GM12878 (cell line): ENCODE data around the gene ARHGAP6. TPM values are rescaled to one million over a fixed set of nuclear protein-coding genes. Genes with fewer than 3 reads are reported as not detected.

Experiments
- ATAC-seq: fragments of 200-7000 bp; cut with Tn5 transposase; 3 replicates; pipeline ENCODE4 v1.9.1; 2020; ENCODE audit warnings: mild to moderate bottlenecking, moderate library complexity
- BruUV-seq: library from RNA; stranded (reverse); fragments of 400-500 nt; replicated peaks from 2 replicates; lab custom pipeline; 2021; lab: Mats Ljungman, UMichigan
- CTCF ChIA-PET: fragments of 300-600 bp; sonication (Branson Sonifier 250); formaldehyde crosslinking; extraction: SDS; loops from one replicate; lab custom pipeline; 2021; ENCODE audit warnings: inconsistent platforms; lab: Yijun Ruan, JAX
- POLR2A ChIA-PET: fragments of 350-600 bp; formaldehyde crosslinking; extraction: SDS; loops from one replicate; lab custom pipeline; 2021; ENCODE audit warnings: inconsistent platforms; lab: Charles Lee
- RAD21 ChIA-PET: fragments of 300-600 bp; sonication (Branson Sonifier 250); formaldehyde crosslinking; loops from one replicate; lab custom pipeline; 2023; ENCODE audit warnings: antibody characterized with exemption; ENCODE audit not compliant: unreplicated experiment; lab: Charles Lee
- SMC1A ChIA-PET: fragments of 300-600 bp; sonication (Branson Sonifier 250); formaldehyde crosslinking; loops from one replicate; lab custom pipeline; 2023; ENCODE audit not compliant: unreplicated experiment, uncharacterized antibody; lab: Charles Lee
- DNase-seq: peaks from one replicate; pipeline ENCODE4 v3.0.0-alpha.2; 2011; ENCODE audit warnings: low read depth, low spot score
- FAIRE-seq: peaks from 3 replicates; lab custom pipeline; 2011; peaks lifted over from hg19 to GRCh38; lab: Jason Lieb, UNC
- H2AFZ ChIP-seq: 2 replicates; pipeline ENCODE4 v1.6.0; 2011; ENCODE audit warnings: low read depth, low read length, control low read depth; ENCODE audit not compliant: control insufficient read depth
- H3K27ac ChIP-seq: 2 replicates; pipeline ENCODE4 v1.5.1; 2011; ENCODE audit warnings: control low read depth; ENCODE audit not compliant: control insufficient read depth, insufficient read depth
- H3K27me3 ChIP-seq, 2 experiments: replicated peaks in 1 of 2; 2 replicates each; pipeline versions ENCODE4 v1.6.0 to v1.6.1; 2011; ENCODE audit warnings: low read length in 1 of 2; ENCODE audit not compliant: control insufficient read depth in 2 of 2, insufficient read depth in 2 of 2
- H3K36me3 ChIP-seq, 2 experiments: 2 replicates each; pipeline ENCODE4 v1.5.1; 2011; ENCODE audit warnings: low read length in 1 of 2; ENCODE audit not compliant: control insufficient read depth in 2 of 2, insufficient read depth in 2 of 2
- H3K4me1 ChIP-seq: 2 replicates; pipeline ENCODE4 v1.6.1; 2011; ENCODE audit warnings: mild to moderate bottlenecking, low read length, moderate library complexity, mixed read lengths; ENCODE audit not compliant: control insufficient read depth, insufficient read depth
- H3K4me2 ChIP-seq: 2 replicates; pipeline ENCODE4 v1.6.0; 2011; ENCODE audit warnings: control low read depth; ENCODE audit not compliant: control insufficient read depth, insufficient read depth
- H3K4me3 ChIP-seq: fragments of 200-600 bp; sonication (generic); 2 replicates; pipeline ENCODE4 v1.5.1; 2016
- H3K79me2 ChIP-seq: 2 replicates; pipeline ENCODE4 v1.6.0; 2011; ENCODE audit warnings: low read length; ENCODE audit not compliant: control insufficient read depth, insufficient read depth
- H3K9ac ChIP-seq: 2 replicates; pipeline ENCODE4 v1.8.0; 2011; ENCODE audit warnings: low read length, control low read depth, mixed read lengths; ENCODE audit not compliant: control insufficient read depth, insufficient read depth
- H3K9me3 ChIP-seq: replicated peaks from 3 replicates; pipeline ENCODE4 v1.5.1; 2011; ENCODE audit warnings: mild to moderate bottlenecking, low read length; ENCODE audit not compliant: control insufficient read depth, insufficient read depth
- H4K20me1 ChIP-seq: 2 replicates; pipeline ENCODE4 v1.6.0; 2011; ENCODE audit not compliant: control insufficient read depth, insufficient read depth
- CBX5 ChIP-seq: sonication (generic); IDR thresholded peaks from 2 replicates; pipeline ENCODE4 v1.6.1; 2016; ENCODE audit warnings: low read depth, moderate library complexity, mild to moderate bottlenecking, inconsistent platforms
- CREM ChIP-seq: IDR thresholded peaks from 2 replicates; pipeline ENCODE4 v1.6.1; 2014; ENCODE audit warnings: antibody characterized with exemption, low read depth
- GABPA ChIP-seq: IDR thresholded peaks from 2 replicates; pipeline ENCODE4 v1.6.1; 2014; ENCODE audit warnings: antibody characterized with exemption, low read depth, mild to moderate bottlenecking, inconsistent platforms
- HDAC2 ChIP-seq: fragments of 200-600 bp; sonication (generic); IDR thresholded peaks from 2 replicates; pipeline ENCODE4 v1.6.1; 2017
- HSF1 ChIP-seq: fragments of 150-350 bp; IDR thresholded peaks from 2 replicates; pipeline ENCODE4 v1.6.1; 2014; ENCODE audit warnings: mild to moderate bottlenecking, low read depth, low read length
- MTA2 ChIP-seq: fragments of 450-650 bp; IDR thresholded peaks from 2 replicates; pipeline ENCODE4 v1.6.1; 2016; ENCODE audit warnings: low read depth, mild to moderate bottlenecking, moderate library complexity
- NR2C2 ChIP-seq: IDR thresholded peaks from 2 replicates; pipeline ENCODE4 v1.6.1; 2011; ENCODE audit warnings: borderline replicate concordance, low read depth; ENCODE audit not compliant: control insufficient read depth, insufficient read length
- TAF1 ChIP-seq: IDR thresholded peaks from 2 replicates; pipeline ENCODE4 v1.6.1; 2011; ENCODE audit warnings: mild to moderate bottlenecking, low read depth, low read length, borderline replicate concordance
- WRNIP1 ChIP-seq: IDR thresholded peaks from 2 replicates; pipeline ENCODE4 v1.6.1; 2011; ENCODE audit warnings: low read depth, low read length, improper control_type of control experiment, borderline replicate concordance
- WGBS: methylation state at CpG from one replicate; pipeline ENCODE4 v1.1.6; 2016; ENCODE audit warnings: low lambda C conversion rate; ENCODE audit not compliant: insufficient replicate concordance, insufficient coverage; ENCODE audit errors: missing lambda C conversion rate; 5-methylcytosine and 5-hydroxymethylcytosine counted together
- in situ Hi-C: fragments of 300-500 bp; cut with MboI; formaldehyde crosslinking; loops from 9 replicates; pipeline ENCODE4 v1.14.3; 2018; ENCODE audit warnings: mixed read lengths
- intact Hi-C: fragments of 100-400 bp; cut with micrococcal nuclease; formaldehyde crosslinking; loops from one replicate; pipeline ENCODE4 v1.14.2; 2022; ENCODE audit not compliant: unreplicated experiment
- polyA plus RNA-seq, 11 experiments: library from polyadenylated mRNA; depleted of rRNA in 4 of 11; unstranded in 6 of 11; stranded (reverse) in 5 of 11; fragments of >200 nt; fragmentation: Nextera tagmentation in 4 of 11; fragmentation: Illumina TruSeq in 1 of 11; extraction: Ambion mirVana in 4 of 11; extraction: Trizol in 1 of 11; gene quantifications; 1 replicate in 1 of 11; 2 replicates in 10 of 11; pipeline versions ENCODE4 v1.2.1 to v1.2.3, GENCODE V29; 2011 to 2016; ENCODE audit warnings: inconsistent platforms in 2 of 11, missing spikeins in 2 of 11, low read depth in 1 of 11
- total RNA-seq, 4 experiments: library from RNA; depleted of rRNA in 3 of 4; stranded (reverse); fragments of >200 nt in 3 of 4; fragmentation: Illumina TruSeq in 1 of 4; extraction: Trizol in 1 of 4; gene quantifications; 2 replicates each; pipeline versions ENCODE4 v1.2.1 to v1.2.3, GENCODE V29; 2013 to 2021
- TF ChIP-seq, protein P1 (sequence below), 3 experiments: IDR thresholded peaks in 2 of 3; conservative IDR thresholded peaks in 1 of 3; 2 replicates each; pipeline ENCODE4 v1.5.1; 2011; ENCODE audit warnings: low read depth in 3 of 3, low read length in 3 of 3, mild to moderate bottlenecking in 3 of 3, control low read depth in 2 of 3, moderate library complexity in 2 of 3, inconsistent platforms in 1 of 3, mixed read lengths in 1 of 3; ENCODE audit not compliant: control insufficient read depth in 2 of 3, insufficient read depth in 1 of 3; ENCODE audit errors: extremely low read depth in 1 of 3
- TF ChIP-seq, protein P2 (sequence below): fragments of 450-650 bp; IDR thresholded peaks from 2 replicates; pipeline ENCODE4 v1.6.1; 2017; ENCODE audit warnings: mild to moderate bottlenecking
- TF ChIP-seq, protein P3 (sequence below): IDR thresholded peaks from 2 replicates; pipeline ENCODE4 v1.6.1; 2011; ENCODE audit warnings: borderline replicate concordance, low read depth, mild to moderate bottlenecking, moderate library complexity, low read length; ENCODE audit not compliant: insufficient read depth, poor library complexity, severe bottlenecking

The ARHGAP6 gene
- total and polyA plus RNA-seq, 10 of the 15 experiments (the other 5 are each of a cell fraction or from before 2014, with no cell fraction given), result 0.20 to 1.8 (median 0.76) TPM

GRCh38 chrX:11381464-11381863 lies 284.3 kb downstream of the ARHGAP6 start (continued):
- TF ChIP-seq, protein P1, sequence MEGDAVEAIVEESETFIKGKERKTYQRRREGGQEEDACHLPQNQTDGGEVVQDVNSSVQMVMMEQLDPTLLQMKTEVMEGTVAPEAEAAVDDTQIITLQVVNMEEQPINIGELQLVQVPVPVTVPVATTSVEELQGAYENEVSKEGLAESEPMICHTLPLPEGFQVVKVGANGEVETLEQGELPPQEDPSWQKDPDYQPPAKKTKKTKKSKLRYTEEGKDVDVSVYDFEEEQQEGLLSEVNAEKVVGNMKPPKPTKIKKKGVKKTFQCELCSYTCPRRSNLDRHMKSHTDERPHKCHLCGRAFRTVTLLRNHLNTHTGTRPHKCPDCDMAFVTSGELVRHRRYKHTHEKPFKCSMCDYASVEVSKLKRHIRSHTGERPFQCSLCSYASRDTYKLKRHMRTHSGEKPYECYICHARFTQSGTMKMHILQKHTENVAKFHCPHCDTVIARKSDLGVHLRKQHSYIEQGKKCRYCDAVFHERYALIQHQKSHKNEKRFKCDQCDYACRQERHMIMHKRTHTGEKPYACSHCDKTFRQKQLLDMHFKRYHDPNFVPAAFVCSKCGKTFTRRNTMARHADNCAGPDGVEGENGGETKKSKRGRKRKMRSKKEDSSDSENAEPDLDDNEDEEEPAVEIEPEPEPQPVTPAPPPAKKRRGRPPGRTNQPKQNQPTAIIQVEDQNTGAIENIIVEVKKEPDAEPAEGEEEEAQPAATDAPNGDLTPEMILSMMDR (IDR thresholded peaks at IDR 0.05 in 2 of 3, conservative IDR thresholded peaks at IDR 0.05 in 1 of 3; ENCODE audit: control insufficient read depth in 2 of 3, extremely low read depth in 1 of 3, insufficient read depth in 1 of 3, low read depth in 3 of 3, low read length in 3 of 3), result peak; percentile 64 to 71 (median 70)

DNA sequence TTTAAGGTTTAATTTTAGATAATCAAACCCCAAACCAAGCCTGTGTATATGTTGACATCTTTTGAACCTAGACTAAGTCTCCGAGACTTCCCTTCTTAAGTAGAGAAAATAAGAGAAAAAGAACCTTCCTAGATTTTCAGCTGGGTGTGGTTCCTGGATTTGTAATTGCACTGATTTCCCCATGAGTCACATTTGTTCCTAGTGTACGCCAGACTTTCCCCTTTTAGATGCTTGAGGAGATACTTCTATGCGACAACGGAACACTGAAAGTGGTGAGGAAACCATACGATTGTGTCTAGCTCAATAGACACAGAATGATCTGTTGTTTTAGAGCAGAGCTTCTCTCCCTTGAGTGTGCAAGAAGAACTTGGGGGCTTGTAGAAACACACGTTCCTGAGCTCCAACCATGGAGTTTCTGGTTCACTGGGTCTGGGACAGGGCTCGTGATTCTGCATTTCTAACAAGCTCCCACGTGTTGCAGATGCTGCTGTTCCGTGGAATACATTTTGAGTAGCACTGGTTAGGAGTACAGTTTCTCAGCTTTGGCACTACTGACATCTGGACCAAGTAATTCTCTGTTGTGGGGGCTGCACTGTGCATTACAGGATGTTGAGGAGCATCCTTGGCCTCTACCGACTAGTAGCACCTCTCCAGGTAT lies 285.4 kb downstream of the ARHGAP6 start:
- Histone ChIP-seq H3K4me3 (no peak overlapping the region), H3K9me3 (no peaks in the 10 kb centered on the region), H4K20me1 (no peaks in the 10 kb centered on the region), H3K27ac (no peak overlapping the region), H3K4me2 (no peak overlapping the region), H3K4me1 (no peaks in the 10 kb centered on the region), H3K79me2 (no peaks in the 10 kb centered on the region), H3K36me3 (no peaks in the 10 kb centered on the region), H2AFZ (no peak overlapping the region), H3K27me3 (no peaks in the 10 kb centered on the region), H3K9ac (no peak overlapping the region)
- ChIA-PET SMC1A (interaction anchor here (0.6 to 3.3 kb wide), 5 partner anchors 8 to 1713 kb away, joined by 3 to 29 read pairs (median 5); no protein-coding TSS in a partner anchor), POLR2A (no interaction called here), RAD21 (interaction anchor here (1.4 to 1.9 kb wide), 2 partner anchors 151 to 230 kb away, joined by 3 to 12 read pairs; no protein-coding TSS in a partner anchor), CTCF (interaction anchor here (0.9 to 4.1 kb wide), 11 partner anchors 10 to 151 kb away, joined by 3 to 36 read pairs (median 7); no protein-coding TSS in a partner anchor)
- DNase-seq, result no peak
- TF ChIP-seq, protein P2, sequence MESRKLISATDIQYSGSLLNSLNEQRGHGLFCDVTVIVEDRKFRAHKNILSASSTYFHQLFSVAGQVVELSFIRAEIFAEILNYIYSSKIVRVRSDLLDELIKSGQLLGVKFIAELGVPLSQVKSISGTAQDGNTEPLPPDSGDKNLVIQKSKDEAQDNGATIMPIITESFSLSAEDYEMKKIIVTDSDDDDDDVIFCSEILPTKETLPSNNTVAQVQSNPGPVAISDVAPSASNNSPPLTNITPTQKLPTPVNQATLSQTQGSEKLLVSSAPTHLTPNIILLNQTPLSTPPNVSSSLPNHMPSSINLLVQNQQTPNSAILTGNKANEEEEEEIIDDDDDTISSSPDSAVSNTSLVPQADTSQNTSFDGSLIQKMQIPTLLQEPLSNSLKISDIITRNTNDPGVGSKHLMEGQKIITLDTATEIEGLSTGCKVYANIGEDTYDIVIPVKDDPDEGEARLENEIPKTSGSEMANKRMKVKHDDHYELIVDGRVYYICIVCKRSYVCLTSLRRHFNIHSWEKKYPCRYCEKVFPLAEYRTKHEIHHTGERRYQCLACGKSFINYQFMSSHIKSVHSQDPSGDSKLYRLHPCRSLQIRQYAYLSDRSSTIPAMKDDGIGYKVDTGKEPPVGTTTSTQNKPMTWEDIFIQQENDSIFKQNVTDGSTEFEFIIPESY, result no peak
- TF ChIP-seq, protein P3, sequence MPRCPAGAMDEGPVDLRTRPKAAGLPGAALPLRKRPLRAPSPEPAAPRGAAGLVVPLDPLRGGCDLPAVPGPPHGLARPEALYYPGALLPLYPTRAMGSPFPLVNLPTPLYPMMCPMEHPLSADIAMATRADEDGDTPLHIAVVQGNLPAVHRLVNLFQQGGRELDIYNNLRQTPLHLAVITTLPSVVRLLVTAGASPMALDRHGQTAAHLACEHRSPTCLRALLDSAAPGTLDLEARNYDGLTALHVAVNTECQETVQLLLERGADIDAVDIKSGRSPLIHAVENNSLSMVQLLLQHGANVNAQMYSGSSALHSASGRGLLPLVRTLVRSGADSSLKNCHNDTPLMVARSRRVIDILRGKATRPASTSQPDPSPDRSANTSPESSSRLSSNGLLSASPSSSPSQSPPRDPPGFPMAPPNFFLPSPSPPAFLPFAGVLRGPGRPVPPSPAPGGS, result no peak
- no peak for TF ChIP-seq CBX5
- no peak for TF ChIP-seq MTA2
- TF ChIP-seq TAF1, result no peak
- no peak for TF ChIP-seq HDAC2
- no peak for TF ChIP-seq HSF1
- no peak for TF ChIP-seq NR2C2
- TF ChIP-seq GABPA, result no peak
- TF ChIP-seq CREM, result no peak
- TF ChIP-seq WRNIP1, result no peak
- in situ Hi-C loops (no loop called here), intact Hi-C loops (loop anchor here (5.0 kb wide), 4 partner anchors 47 to 1322 kb away; no protein-coding TSS in a partner anchor)
- 57% methylated on average over 10 of the region's 10 CpGs for WGBS
- no TSS peak for BruUV-seq
- no peak for FAIRE-seq
- ATAC-seq, result no peak
